ENCODE measurements around the gene RTL10. TPM values are rescaled to one million over a fixed set of nuclear protein-coding genes. Genes with fewer than 3 reads are reported as not detected.

Gene RTL10
- total RNA-seq, 1 donor from 2014 or later: 20.5 TPM

- H3K27me3 ChIP-seq: no peaks in the 10 kb centered on the region
- TF ChIP-seq CTCF (IDR thresholded peaks at IDR 0.05): no peak
- intact Hi-C loops (cut with DNase I): no loop called here
- H3K4me3 ChIP-seq: peak overlapping the region; percentile 8
- DNase-seq: no peak
- H3K27ac ChIP-seq: peak overlapping the region; percentile 55
- no peaks in the 10 kb centered on the region for H3K9me3 ChIP-seq
- no peak for ATAC-seq
- H3K36me3 ChIP-seq: peaks cover 19% of the 10 kb centered on the region
- peaks cover 28% of the 10 kb centered on the region for H3K4me1 ChIP-seq
Measured at GRCh38 chr22:19891317-19892256, 36.9 kb upstream of the RTL10 start.

- intact Hi-C loops (cut with DNase I): no loop called here
- ATAC-seq: no peak
- DNase-seq: no peak
- Histone ChIP-seq H3K27ac (peak overlapping the region; percentile 55), H3K4me1 (peaks cover 36% of the 10 kb centered on the region), H3K4me3 (no peak overlapping the region), H3K36me3 (peaks cover 19% of the 10 kb centered on the region), H3K27me3 (no peaks in the 10 kb centered on the region), H3K9me3 (no peaks in the 10 kb centered on the region)
- TF ChIP-seq CTCF (IDR thresholded peaks at IDR 0.05): no peak
Measured at GRCh38 chr22:19890502-19891316, 36.0 kb upstream of the RTL10 start.

- DNase-seq (no peak), ATAC-seq (no peak)
- no peak for TF ChIP-seq CTCF (IDR thresholded peaks at IDR 0.05)
- no peak overlapping the region for H3K4me3 ChIP-seq
- intact Hi-C loops (cut with DNase I): no loop called here
- H3K27ac ChIP-seq: no peak overlapping the region
- peaks cover 36% of the 10 kb centered on the region for H3K4me1 ChIP-seq
- no peaks in the 10 kb centered on the region for H3K9me3 ChIP-seq
- peaks cover 14% of the 10 kb centered on the region for H3K36me3 ChIP-seq
- no peaks in the 10 kb centered on the region for H3K27me3 ChIP-seq
Measured at GRCh38 chr22:19889951-19890350, 35.3 kb upstream of the RTL10 start.

- DNase-seq: no peak
- Histone ChIP-seq H3K36me3 (no peaks in the 10 kb centered on the region), H3K4me1 (peaks cover 36% of the 10 kb centered on the region), H3K4me3 (no peak overlapping the region), H3K27me3 (no peaks in the 10 kb centered on the region), H3K9me3 (no peaks in the 10 kb centered on the region), H3K27ac (no peak overlapping the region)
- no peak for ATAC-seq
- no peak for TF ChIP-seq CTCF (IDR thresholded peaks at IDR 0.05)
- intact Hi-C loops (cut with DNase I): no loop called here
Measured at GRCh38 chr22:19888131-19888746, 33.6 kb upstream of the RTL10 start.

GRCh38 chr22:19887256-19887985 lies 32.7 kb upstream of the RTL10 start:
- no peak overlapping the region for H3K27ac ChIP-seq
- H3K36me3 ChIP-seq: no peaks in the 10 kb centered on the region
- ATAC-seq: no peak
- intact Hi-C loops (cut with DNase I): no loop called here
- H3K27me3 ChIP-seq: no peaks in the 10 kb centered on the region
- H3K9me3 ChIP-seq: no peaks in the 10 kb centered on the region
- H3K4me3 ChIP-seq: no peak overlapping the region
- H3K4me1 ChIP-seq: peaks cover 32% of the 10 kb centered on the region
- no peak for TF ChIP-seq CTCF (IDR thresholded peaks at IDR 0.05)
- no peak for DNase-seq

Data from upper lobe of right lung (tissue), 1 donor.